ENCODE data around the gene PIP4K2A. TPM values are rescaled to one million over a fixed set of nuclear protein-coding genes. Genes with fewer than 3 reads are reported as not detected.

The PIP4K2A gene
- total RNA-seq, 6 donors from 2014 or later, result 20.5 to 70.2 (median 34.4) TPM

DNA sequence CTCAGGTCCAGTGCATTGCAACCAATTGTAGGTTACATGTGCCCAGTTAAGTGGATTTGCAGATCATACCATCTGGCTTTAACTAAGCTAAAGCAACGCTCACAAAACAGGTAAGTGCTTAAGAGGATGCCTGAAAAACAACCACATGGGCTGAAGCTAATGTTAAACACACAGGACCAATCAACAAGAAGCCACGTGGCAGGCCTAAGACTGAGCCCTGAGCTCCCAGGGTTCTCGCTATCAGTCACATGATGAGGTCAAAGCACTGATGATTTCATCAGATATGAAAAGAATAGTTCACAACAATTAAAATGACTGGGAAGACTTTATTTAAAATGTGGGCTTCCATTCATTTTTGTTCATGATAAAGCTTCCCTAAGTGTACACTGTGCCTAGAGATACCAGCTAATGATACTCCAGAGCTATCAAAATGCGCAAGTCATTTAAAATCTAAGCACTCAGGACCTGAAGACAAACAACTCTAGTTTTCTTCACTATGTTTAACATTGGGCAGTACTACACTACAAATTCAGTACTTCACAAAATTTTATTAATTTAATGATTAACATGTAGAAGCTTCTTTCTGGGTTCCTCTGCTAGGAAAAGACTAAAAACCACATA lies 90.6 kb downstream of the PIP4K2A start:
- Histone ChIP-seq H3K27me3 (no peaks in the 10 kb centered on the region), H3K4me3 (no peak overlapping the region), H3K4me1 (peaks cover 49 to 71% (median 60%) of the 10 kb centered on the region in 4 donors), H3K27ac (peak overlapping the region; percentile 5 to 68 (median 20)), H3K36me3 (no peaks in the 10 kb centered on the region), H3K9me3 (no peaks in the 10 kb centered on the region)
- whole genome bisulfite sequencing, 2 donors, result 68 to 88% methylated on average over 4 of the region's 4 CpGs
- no peak for ATAC-seq (ENCODE audit: low FRiP score in 2 of 2)
- DNase-seq, result no peak
- no peak for TF ChIP-seq POLR2AphosphoS5 (IDR thresholded peaks at IDR 0.05)
- no peak for TF ChIP-seq CTCF (IDR thresholded peaks at IDR 0.05)
- TF ChIP-seq POLR2A (IDR thresholded peaks at IDR 0.05), result no peak
- no peak for TF ChIP-seq EP300 (IDR thresholded peaks at IDR 0.05)

- no peaks in the 10 kb centered on the region for H3K27me3 ChIP-seq
- no peaks in the 10 kb centered on the region for H3K9me3 ChIP-seq
- ATAC-seq (ENCODE audit: low FRiP score in 2 of 2) (no peak), DNase-seq (peak in 1 of 2 donors; percentile 50)
- no peaks in the 10 kb centered on the region for H3K36me3 ChIP-seq
- peak overlapping the region in 3 of 4 donors; percentile 14 to 53 (median 31) for H3K27ac ChIP-seq
- TF ChIP-seq POLR2AphosphoS5 (IDR thresholded peaks at IDR 0.05) (no peak), CTCF (IDR thresholded peaks at IDR 0.05) (no peak), POLR2A (IDR thresholded peaks at IDR 0.05) (no peak), EP300 (IDR thresholded peaks at IDR 0.05) (no peak)
- WGBS, 2 donors, result 86 to 96% methylated on average over 19 of the region's 20 CpGs
- H3K4me3 ChIP-seq, result no peak overlapping the region
- H3K4me1 ChIP-seq, result peaks cover 62 to 85% (median 73%) of the 10 kb centered on the region in 4 donors
These were observed 92.1 kb downstream of the PIP4K2A start for GRCh38 chr10:22622242-22622806.

GRCh38 chr10:22621726-22622125 lies 92.7 kb downstream of the PIP4K2A start:
- peaks cover 67 to 88% (median 77%) of the 10 kb centered on the region in 4 donors for H3K4me1 ChIP-seq
- H3K9me3 ChIP-seq, result no peaks in the 10 kb centered on the region
- no peaks in the 10 kb centered on the region for H3K27me3 ChIP-seq
- TF ChIP-seq POLR2AphosphoS5 (IDR thresholded peaks at IDR 0.05), result no peak
- no peak for TF ChIP-seq POLR2A (IDR thresholded peaks at IDR 0.05)
- no peak for TF ChIP-seq CTCF (IDR thresholded peaks at IDR 0.05)
- TF ChIP-seq EP300 (IDR thresholded peaks at IDR 0.05), result no peak
- ATAC-seq (ENCODE audit: low FRiP score in 2 of 2) (no peak), DNase-seq (no peak)
- H3K36me3 ChIP-seq, result no peaks in the 10 kb centered on the region
- H3K4me3 ChIP-seq, result no peak overlapping the region
- peak overlapping the region in 2 of 4 donors; percentile 14 to 53 for H3K27ac ChIP-seq
- WGBS, 2 donors, result 68 to 76% methylated on average over 3 of the region's 3 CpGs

DNA sequence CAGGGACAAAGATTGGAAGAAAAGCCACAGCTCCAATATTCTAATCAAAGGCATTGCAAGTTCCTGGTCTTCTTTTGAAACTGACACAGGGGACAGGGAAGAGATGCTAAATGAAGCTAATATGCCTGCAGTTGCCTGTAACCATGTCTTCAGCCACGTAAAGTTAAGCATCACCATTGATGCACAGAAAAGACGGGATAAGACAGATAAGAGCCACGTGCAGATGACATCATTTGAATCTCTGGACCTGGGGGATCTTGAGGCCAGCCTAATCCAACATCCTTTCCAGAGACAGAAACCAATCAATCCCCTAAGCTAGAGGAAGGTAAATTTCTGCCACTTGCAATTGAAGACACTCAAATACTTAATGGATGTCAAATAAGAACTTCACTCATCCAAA lies 93.4 kb downstream of the PIP4K2A start:
- no peaks in the 10 kb centered on the region for H3K9me3 ChIP-seq
- H3K4me3 ChIP-seq, result no peak overlapping the region
- H3K27me3 ChIP-seq, result no peaks in the 10 kb centered on the region
- DNase-seq (no peak), ATAC-seq (ENCODE audit: low FRiP score in 2 of 2) (no peak)
- H3K27ac ChIP-seq, result peak overlapping the region in 2 of 4 donors; percentile 53 to 56
- peaks cover 67 to 88% (median 79%) of the 10 kb centered on the region in 4 donors for H3K4me1 ChIP-seq
- H3K36me3 ChIP-seq, result no peaks in the 10 kb centered on the region
- TF ChIP-seq POLR2AphosphoS5 (IDR thresholded peaks at IDR 0.05), result no peak
- no peak for TF ChIP-seq POLR2A (IDR thresholded peaks at IDR 0.05)
- no peak for TF ChIP-seq CTCF (IDR thresholded peaks at IDR 0.05)
- no peak for TF ChIP-seq EP300 (IDR thresholded peaks at IDR 0.05)
- WGBS, 2 donors, result 72 to 92% methylated on average over 3 of the region's 3 CpGs
